Measurements from ENCODE around the gene POLN. TPM values are rescaled to one million over a fixed set of nuclear protein-coding genes. Genes with fewer than 3 reads are reported as not detected.

The POLN gene
- total RNA-seq, 1 experiment from 2014 or later, result 3.5 TPM

DNA sequence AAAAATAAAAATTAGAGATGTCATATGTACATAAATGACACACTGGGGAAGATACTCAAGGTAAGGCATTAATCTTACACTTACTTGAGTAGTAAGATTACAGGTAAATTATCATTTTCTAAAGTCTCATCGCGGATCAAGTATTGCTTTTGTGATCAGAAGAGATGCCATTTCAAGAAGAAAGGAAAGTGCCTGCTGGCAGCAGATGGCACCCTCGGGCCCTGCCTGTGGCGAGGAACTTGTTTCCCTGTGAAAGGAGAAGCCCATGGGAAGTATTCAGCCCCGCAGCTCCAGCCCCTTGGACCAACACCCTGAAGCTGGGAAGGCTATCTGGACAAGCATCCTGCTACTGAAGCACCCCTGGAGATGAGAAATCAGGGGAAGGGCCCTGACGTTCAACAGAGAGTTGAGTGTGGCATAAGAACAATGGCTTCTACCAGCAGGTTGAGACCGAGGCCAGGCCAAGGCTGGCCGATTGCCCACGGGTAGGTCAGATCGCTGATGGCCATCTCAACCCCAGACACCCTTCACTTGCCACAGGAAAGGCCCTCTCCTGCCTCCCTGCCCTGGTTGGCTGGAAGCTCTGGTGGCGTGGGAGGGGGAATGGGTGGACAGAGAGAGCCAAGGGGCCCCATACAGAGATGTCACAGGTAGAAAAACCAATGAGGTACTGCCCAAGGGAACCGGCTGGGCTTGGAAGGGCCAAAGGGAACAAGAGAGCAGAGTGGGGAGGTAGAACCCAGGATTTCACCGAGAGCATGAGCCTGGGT lies 38.8 kb upstream of the POLN start:
- H3K4me3 Mint-ChIP-seq, result no peak overlapping the region
- TF ChIP-seq MYBL2 (CRISPR knock-in tag; IDR thresholded peaks at IDR 0.05) (no peak), SOX15 (CRISPR knock-in tag; IDR thresholded peaks at IDR 0.05) (no peak), OVOL2 (CRISPR knock-in tag; IDR thresholded peaks at IDR 0.05; ENCODE audit: borderline replicate concordance) (no peak), ESRRA (CRISPR knock-in tag; IDR thresholded peaks at IDR 0.05; ENCODE audit: borderline replicate concordance) (no peak), ZNF671 (CRISPR knock-in tag; IDR thresholded peaks at IDR 0.05) (no peak), SP1 (CRISPR knock-in tag; conservative IDR thresholded peaks at IDR 0.05) (no peak), TEAD1 (CRISPR knock-in tag; IDR thresholded peaks at IDR 0.05) (no peak), IRF2 (CRISPR knock-in tag; IDR thresholded peaks at IDR 0.05; ENCODE audit: borderline replicate concordance, low read depth) (no peak), GRHL2 (CRISPR knock-in tag; IDR thresholded peaks at IDR 0.05; ENCODE audit: insufficient replicate concordance, severe bottlenecking) (no peak), ZBTB21 (CRISPR knock-in tag; IDR thresholded peaks at IDR 0.05; ENCODE audit: borderline replicate concordance) (no peak)
- TF ChIP-seq, protein P1, sequence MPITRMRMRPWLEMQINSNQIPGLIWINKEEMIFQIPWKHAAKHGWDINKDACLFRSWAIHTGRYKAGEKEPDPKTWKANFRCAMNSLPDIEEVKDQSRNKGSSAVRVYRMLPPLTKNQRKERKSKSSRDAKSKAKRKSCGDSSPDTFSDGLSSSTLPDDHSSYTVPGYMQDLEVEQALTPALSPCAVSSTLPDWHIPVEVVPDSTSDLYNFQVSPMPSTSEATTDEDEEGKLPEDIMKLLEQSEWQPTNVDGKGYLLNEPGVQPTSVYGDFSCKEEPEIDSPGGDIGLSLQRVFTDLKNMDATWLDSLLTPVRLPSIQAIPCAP (CRISPR knock-in tag; IDR thresholded peaks at IDR 0.05), result no peak
- TF ChIP-seq, protein P2, sequence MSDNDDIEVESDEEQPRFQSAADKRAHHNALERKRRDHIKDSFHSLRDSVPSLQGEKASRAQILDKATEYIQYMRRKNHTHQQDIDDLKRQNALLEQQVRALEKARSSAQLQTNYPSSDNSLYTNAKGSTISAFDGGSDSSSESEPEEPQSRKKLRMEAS (CRISPR knock-in tag; IDR thresholded peaks at IDR 0.05), result no peak
- TF ChIP-seq, protein P3, sequence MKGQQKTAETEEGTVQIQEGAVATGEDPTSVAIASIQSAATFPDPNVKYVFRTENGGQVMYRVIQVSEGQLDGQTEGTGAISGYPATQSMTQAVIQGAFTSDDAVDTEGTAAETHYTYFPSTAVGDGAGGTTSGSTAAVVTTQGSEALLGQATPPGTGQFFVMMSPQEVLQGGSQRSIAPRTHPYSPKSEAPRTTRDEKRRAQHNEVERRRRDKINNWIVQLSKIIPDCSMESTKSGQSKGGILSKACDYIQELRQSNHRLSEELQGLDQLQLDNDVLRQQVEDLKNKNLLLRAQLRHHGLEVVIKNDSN (CRISPR knock-in tag; IDR thresholded peaks at IDR 0.05), result no peak
- TF ChIP-seq, protein P4, sequence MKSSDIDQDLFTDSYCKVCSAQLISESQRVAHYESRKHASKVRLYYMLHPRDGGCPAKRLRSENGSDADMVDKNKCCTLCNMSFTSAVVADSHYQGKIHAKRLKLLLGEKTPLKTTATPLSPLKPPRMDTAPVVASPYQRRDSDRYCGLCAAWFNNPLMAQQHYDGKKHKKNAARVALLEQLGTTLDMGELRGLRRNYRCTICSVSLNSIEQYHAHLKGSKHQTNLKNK (CRISPR knock-in tag; IDR thresholded peaks at IDR 0.05), result no peak
- TF ChIP-seq, protein P5, sequence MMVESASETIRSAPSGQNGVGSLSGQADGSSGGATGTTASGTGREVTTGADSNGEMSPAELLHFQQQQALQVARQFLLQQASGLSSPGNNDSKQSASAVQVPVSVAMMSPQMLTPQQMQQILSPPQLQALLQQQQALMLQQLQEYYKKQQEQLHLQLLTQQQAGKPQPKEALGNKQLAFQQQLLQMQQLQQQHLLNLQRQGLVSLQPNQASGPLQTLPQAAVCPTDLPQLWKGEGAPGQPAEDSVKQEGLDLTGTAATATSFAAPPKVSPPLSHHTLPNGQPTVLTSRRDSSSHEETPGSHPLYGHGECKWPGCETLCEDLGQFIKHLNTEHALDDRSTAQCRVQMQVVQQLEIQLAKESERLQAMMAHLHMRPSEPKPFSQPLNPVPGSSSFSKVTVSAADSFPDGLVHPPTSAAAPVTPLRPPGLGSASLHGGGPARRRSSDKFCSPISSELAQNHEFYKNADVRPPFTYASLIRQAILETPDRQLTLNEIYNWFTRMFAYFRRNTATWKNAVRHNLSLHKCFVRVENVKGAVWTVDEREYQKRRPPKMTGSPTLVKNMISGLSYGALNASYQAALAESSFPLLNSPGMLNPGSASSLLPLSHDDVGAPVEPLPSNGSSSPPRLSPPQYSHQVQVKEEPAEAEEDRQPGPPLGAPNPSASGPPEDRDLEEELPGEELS (CRISPR knock-in tag; IDR thresholded peaks at IDR 0.05), result no peak
- ChIA-PET CTCF (no interaction called here), POLR2A (no interaction called here)
- no peak overlapping the region for H3K27ac Mint-ChIP-seq
- ATAC-seq (no peak), DNase-seq (ENCODE audit: low spot score) (no peak)
- no peaks in the 10 kb centered on the region; the same call in 1 of the 2 replicates for H3K27me3 Mint-ChIP-seq (ENCODE audit: low read depth)
- H3K4me1 Mint-ChIP-seq, result no peaks in the 10 kb centered on the region
- H3K36me3 Mint-ChIP-seq, result no peaks in the 10 kb centered on the region
- H3K9me3 Mint-ChIP-seq, result no peaks in the 10 kb centered on the region

DNA sequence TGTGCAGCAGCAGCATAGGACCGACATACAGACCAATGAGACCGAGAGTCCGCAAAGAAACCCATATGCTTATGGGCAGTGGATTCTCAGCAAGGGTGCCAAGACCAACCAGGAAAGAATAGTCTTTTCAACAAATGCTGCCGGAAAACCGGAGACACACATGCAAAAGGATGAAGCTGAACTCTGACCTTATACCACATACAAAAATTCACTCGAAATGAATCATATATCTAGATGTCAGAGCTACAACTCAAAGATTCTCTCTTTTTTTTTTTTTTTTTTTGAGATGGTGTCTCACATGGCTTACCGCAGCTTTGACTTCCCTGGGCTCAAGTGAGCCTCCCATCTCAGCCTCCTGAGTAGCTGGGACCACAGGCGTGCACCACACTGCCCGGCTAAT lies 36.0 kb upstream of the POLN start:
- H3K4me1 Mint-ChIP-seq, result no peaks in the 10 kb centered on the region
- DNase-seq (ENCODE audit: low spot score) (no peak), ATAC-seq (no peak)
- no peak overlapping the region for H3K4me3 Mint-ChIP-seq
- no peak overlapping the region for H3K27ac Mint-ChIP-seq
- no peaks in the 10 kb centered on the region; the same call in 1 of the 2 replicates for H3K27me3 Mint-ChIP-seq (ENCODE audit: low read depth)
- ChIA-PET POLR2A (interaction anchor here (0.7 kb wide), 1 partner anchor 116 kb away, joined by 5 read pairs; no protein-coding TSS in a partner anchor), CTCF (no interaction called here)
- H3K9me3 Mint-ChIP-seq, result no peaks in the 10 kb centered on the region
- TF ChIP-seq CBFB (CRISPR knock-in tag; IDR thresholded peaks at IDR 0.05; ENCODE audit: low read depth) (no peak), ZBTB21 (CRISPR knock-in tag; IDR thresholded peaks at IDR 0.05; ENCODE audit: borderline replicate concordance) (no peak), SP1 (CRISPR knock-in tag; conservative IDR thresholded peaks at IDR 0.05) (no peak)
- TF ChIP-seq, protein P6, sequence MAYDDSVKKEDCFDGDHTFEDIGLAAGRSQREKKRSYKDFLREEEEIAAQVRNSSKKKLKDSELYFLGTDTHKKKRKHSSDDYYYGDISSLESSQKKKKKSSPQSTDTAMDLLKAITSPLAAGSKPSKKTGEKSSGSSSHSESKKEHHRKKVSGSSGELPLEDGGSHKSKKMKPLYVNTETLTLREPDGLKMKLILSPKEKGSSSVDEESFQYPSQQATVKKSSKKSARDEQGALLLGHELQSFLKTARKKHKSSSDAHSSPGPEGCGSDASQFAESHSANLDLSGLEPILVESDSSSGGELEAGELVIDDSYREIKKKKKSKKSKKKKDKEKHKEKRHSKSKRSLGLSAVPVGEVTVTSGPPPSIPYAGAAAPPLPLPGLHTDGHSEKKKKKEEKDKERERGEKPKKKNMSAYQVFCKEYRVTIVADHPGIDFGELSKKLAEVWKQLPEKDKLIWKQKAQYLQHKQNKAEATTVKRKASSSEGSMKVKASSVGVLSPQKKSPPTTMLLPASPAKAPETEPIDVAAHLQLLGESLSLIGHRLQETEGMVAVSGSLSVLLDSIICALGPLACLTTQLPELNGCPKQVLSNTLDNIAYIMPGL (CRISPR knock-in tag; IDR thresholded peaks at IDR 0.05), result no peak
- no peaks in the 10 kb centered on the region for H3K36me3 Mint-ChIP-seq

Data from WTC11 (cell line).